K562 (cell line): ENCODE data around the gene NRG3. TPM values are rescaled to one million over a fixed set of nuclear protein-coding genes. Genes with fewer than 3 reads are reported as not detected.

ENCODE experiments used
- CEBPB ChIP-seq: fragments of 450-650 bp; IDR thresholded peaks from 2 replicates; pipeline ENCODE4 v1.6.1; 2016; ENCODE audit warnings: missing genetic modification characterization, missing compliant biosample characterization
- CREBBP ChIP-seq: IDR thresholded peaks from one replicate; pipeline ENCODE4 v1.6.1; 2012; ENCODE audit warnings: low read depth, mild to moderate bottlenecking, control low read depth, inconsistent platforms, low read length
- GATAD2B ChIP-seq: fragments of 450-650 bp; IDR thresholded peaks from 2 replicates; pipeline ENCODE4 v1.6.1; 2017; ENCODE audit warnings: mild to moderate bottlenecking, borderline replicate concordance
- KDM5B ChIP-seq: fragments of 200-600 bp; sonication (generic); IDR thresholded peaks from 2 replicates; pipeline ENCODE4 v1.6.1; 2012; ENCODE audit warnings: low read depth, mild to moderate bottlenecking, moderate library complexity, low read length, control low read depth, inconsistent platforms; ENCODE audit not compliant: insufficient replicate concordance
- NCOA1 ChIP-seq: fragments of 450-650 bp; IDR thresholded peaks from 2 replicates; pipeline ENCODE4 v1.6.1; 2016; ENCODE audit warnings: low read depth
- PRMT5 ChIP-seq: sonication (generic); formaldehyde crosslinking; IDR thresholded peaks from 2 replicates; pipeline ENCODE4 v1.5.0; 2020; ENCODE audit warnings: missing genetic modification reagents
- XRCC5 ChIP-seq: fragments of 200-400 bp; formaldehyde crosslinking; IDR thresholded peaks from 2 replicates; pipeline ENCODE4 v1.6.1; 2017; ENCODE audit warnings: low read depth, mild to moderate bottlenecking, low read length
- ZBTB26 ChIP-seq: fragments of 450-650 bp; formaldehyde crosslinking; IDR thresholded peaks from 2 replicates; pipeline ENCODE4 v1.4.0; 2022; ENCODE audit warnings: missing genetic modification characterization
- ZNF507 ChIP-seq: conservative IDR thresholded peaks from 2 replicates; pipeline ENCODE4 v1.6.1; 2017; ENCODE audit warnings: missing genetic modification characterization, missing compliant biosample characterization
- ZNF583 ChIP-seq: fragments of 250-450 bp; sonication (Bioruptor Pico); IDR thresholded peaks from 2 replicates; pipeline ENCODE4 v1.4.0; 2020
- polyA plus RNA-seq, 8 experiments: library from polyadenylated mRNA; depleted of rRNA in 4 of 8; stranded (reverse) in 5 of 8; unstranded in 3 of 8; fragments of >200 nt; fragmentation: Nextera tagmentation in 2 of 8; fragmentation: Illumina TruSeq in 1 of 8; extraction: Ambion mirVana in 2 of 8; extraction: Trizol in 1 of 8; gene quantifications; 2 replicates each; pipeline versions ENCODE4 v1.2.1 to v1.2.3, GENCODE V29; 2011 to 2014; ENCODE audit warnings: inconsistent platforms in 1 of 8, missing spikeins in 1 of 8
- total RNA-seq, 7 experiments: library from RNA; depleted of rRNA in 6 of 7; stranded (reverse); fragments of >200 nt in 6 of 7; fragmentation: Illumina TruSeq in 2 of 7; extraction: Trizol in 2 of 7; gene quantifications; 2 replicates each; pipeline versions ENCODE4 v1.2.1 to v1.2.3, GENCODE V29; 2011 to 2021; ENCODE audit warnings: low replicate concordance in 1 of 7
- TF ChIP-seq, protein P1 (sequence below): fragments of 200-800 bp; sonication (Bioruptor generic); IDR thresholded peaks from 2 replicates; pipeline ENCODE4 v1.6.1; 2016; ENCODE audit warnings: missing genetic modification characterization, missing compliant biosample characterization
- TF ChIP-seq, protein P2 (sequence below): fragments of 250-450 bp; sonication (Bioruptor Pico); IDR thresholded peaks from 2 replicates; pipeline ENCODE4 v1.4.0; 2020; ENCODE audit warnings: borderline replicate concordance
- TF ChIP-seq, protein P3 (sequence below), 2 experiments: fragments of 450-650 bp in 1 of 2; sonication (generic) in 1 of 2; formaldehyde crosslinking in 1 of 2; IDR thresholded peaks in 1 of 2; conservative IDR thresholded peaks in 1 of 2; 2 replicates each; pipeline versions ENCODE4 v1.6.1 to v1.8.1; 2016 to 2023; ENCODE audit warnings: mild to moderate bottlenecking in 2 of 2, moderate library complexity in 2 of 2, inconsistent platforms in 1 of 2, missing genetic modification reagents in 1 of 2
- TF ChIP-seq, protein P4 (sequence below), 2 experiments: fragments of 450-650 bp in 1 of 2; IDR thresholded peaks; 2 replicates each; pipeline ENCODE4 v1.6.1; 2011 to 2017; ENCODE audit warnings: low read depth in 2 of 2, antibody characterized with exemption in 1 of 2, borderline replicate concordance in 1 of 2, low read length in 1 of 2, mild to moderate bottlenecking in 1 of 2, mixed read lengths in 1 of 2; ENCODE audit not compliant: control insufficient read depth in 1 of 2

Gene NRG3
- total and polyA plus RNA-seq, 9 of the 15 experiments (the other 6 are each of a cell fraction or from before 2014, with no cell fraction given): not detected

DNA sequence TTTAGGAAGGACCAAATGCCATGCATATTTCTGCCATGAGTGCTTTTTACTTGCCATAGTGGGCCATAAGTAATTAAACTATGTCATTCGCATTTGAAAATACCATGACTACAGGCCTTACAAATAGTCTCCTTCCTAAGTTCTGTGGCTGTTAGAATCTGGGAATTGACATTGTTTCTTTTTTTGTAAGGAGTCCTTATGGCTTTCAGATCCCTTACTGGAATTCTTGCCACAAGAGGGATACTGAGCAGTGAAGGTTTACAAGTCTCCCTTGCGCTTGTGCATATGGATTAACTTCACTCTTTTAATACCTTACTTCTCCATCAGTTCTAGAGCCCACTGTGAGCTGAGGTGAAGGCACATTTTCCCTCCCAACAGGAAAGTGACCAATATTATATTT, 166.0 kb downstream of the NRG3 start (continued):
- TF ChIP-seq, protein P1, sequence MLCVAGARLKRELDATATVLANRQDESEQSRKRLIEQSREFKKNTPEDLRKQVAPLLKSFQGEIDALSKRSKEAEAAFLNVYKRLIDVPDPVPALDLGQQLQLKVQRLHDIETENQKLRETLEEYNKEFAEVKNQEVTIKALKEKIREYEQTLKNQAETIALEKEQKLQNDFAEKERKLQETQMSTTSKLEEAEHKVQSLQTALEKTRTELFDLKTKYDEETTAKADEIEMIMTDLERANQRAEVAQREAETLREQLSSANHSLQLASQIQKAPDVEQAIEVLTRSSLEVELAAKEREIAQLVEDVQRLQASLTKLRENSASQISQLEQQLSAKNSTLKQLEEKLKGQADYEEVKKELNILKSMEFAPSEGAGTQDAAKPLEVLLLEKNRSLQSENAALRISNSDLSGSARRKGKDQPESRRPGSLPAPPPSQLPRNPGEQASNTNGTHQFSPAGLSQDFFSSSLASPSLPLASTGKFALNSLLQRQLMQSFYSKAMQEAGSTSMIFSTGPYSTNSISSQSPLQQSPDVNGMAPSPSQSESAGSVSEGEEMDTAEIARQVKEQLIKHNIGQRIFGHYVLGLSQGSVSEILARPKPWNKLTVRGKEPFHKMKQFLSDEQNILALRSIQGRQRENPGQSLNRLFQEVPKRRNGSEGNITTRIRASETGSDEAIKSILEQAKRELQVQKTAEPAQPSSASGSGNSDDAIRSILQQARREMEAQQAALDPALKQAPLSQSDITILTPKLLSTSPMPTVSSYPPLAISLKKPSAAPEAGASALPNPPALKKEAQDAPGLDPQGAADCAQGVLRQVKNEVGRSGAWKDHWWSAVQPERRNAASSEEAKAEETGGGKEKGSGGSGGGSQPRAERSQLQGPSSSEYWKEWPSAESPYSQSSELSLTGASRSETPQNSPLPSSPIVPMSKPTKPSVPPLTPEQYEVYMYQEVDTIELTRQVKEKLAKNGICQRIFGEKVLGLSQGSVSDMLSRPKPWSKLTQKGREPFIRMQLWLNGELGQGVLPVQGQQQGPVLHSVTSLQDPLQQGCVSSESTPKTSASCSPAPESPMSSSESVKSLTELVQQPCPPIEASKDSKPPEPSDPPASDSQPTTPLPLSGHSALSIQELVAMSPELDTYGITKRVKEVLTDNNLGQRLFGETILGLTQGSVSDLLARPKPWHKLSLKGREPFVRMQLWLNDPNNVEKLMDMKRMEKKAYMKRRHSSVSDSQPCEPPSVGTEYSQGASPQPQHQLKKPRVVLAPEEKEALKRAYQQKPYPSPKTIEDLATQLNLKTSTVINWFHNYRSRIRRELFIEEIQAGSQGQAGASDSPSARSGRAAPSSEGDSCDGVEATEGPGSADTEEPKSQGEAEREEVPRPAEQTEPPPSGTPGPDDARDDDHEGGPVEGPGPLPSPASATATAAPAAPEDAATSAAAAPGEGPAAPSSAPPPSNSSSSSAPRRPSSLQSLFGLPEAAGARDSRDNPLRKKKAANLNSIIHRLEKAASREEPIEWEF (CRISPR knock-in tag): no peak
- TF ChIP-seq ZNF507 (no peak), ZBTB26 (CRISPR knock-in tag) (no peak), PRMT5 (CRISPR knock-in tag) (no peak), XRCC5 (no peak), CREBBP (no peak), ZNF583 (CRISPR knock-in tag) (no peak), KDM5B (no peak), CEBPB (tag) (no peak), NCOA1 (no peak), GATAD2B (no peak)
- TF ChIP-seq, protein P2, sequence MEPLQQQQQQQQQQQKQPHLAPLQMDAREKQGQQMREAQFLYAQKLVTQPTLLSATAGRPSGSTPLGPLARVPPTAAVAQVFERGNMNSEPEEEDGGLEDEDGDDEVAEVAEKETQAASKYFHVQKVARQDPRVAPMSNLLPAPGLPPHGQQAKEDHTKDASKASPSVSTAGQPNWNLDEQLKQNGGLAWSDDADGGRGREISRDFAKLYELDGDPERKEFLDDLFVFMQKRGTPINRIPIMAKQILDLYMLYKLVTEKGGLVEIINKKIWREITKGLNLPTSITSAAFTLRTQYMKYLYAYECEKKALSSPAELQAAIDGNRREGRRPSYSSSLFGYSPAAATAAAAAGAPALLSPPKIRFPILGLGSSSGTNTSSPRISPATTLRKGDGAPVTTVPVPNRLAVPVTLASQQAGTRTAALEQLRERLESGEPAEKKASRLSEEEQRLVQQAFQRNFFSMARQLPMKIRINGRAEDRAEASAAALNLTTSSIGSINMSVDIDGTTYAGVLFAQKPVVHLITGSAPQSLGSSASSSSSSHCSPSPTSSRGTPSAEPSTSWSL (CRISPR knock-in tag): no peak
- TF ChIP-seq, protein P3, sequence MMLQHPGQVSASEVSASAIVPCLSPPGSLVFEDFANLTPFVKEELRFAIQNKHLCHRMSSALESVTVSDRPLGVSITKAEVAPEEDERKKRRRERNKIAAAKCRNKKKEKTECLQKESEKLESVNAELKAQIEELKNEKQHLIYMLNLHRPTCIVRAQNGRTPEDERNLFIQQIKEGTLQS (IDR thresholded peaks at IDR 0.05): no peak
- TF ChIP-seq, protein P3 (CRISPR knock-in tag; conservative IDR thresholded peaks at IDR 0.05): no peak
- TF ChIP-seq, protein P4, sequence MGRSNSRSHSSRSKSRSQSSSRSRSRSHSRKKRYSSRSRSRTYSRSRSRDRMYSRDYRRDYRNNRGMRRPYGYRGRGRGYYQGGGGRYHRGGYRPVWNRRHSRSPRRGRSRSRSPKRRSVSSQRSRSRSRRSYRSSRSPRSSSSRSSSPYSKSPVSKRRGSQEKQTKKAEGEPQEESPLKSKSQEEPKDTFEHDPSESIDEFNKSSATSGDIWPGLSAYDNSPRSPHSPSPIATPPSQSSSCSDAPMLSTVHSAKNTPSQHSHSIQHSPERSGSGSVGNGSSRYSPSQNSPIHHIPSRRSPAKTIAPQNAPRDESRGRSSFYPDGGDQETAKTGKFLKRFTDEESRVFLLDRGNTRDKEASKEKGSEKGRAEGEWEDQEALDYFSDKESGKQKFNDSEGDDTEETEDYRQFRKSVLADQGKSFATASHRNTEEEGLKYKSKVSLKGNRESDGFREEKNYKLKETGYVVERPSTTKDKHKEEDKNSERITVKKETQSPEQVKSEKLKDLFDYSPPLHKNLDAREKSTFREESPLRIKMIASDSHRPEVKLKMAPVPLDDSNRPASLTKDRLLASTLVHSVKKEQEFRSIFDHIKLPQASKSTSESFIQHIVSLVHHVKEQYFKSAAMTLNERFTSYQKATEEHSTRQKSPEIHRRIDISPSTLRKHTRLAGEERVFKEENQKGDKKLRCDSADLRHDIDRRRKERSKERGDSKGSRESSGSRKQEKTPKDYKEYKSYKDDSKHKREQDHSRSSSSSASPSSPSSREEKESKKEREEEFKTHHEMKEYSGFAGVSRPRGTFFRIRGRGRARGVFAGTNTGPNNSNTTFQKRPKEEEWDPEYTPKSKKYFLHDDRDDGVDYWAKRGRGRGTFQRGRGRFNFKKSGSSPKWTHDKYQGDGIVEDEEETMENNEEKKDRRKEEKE (IDR thresholded peaks at IDR 0.05; ENCODE audit: borderline replicate concordance in 1 of 2, control insufficient read depth in 1 of 2, low read depth in 2 of 2, low read length in 1 of 2): no peak
